Measurements from ENCODE around the gene OTUB1. TPM values are rescaled to one million over a fixed set of nuclear protein-coding genes. Genes with fewer than 3 reads are reported as not detected.
A peak's percentile ranks its signal among the peaks of the same experiment; 100 is the strongest.

OTUB1 gene
- total RNA-seq, 1 experiment from 2014 or later: 140 TPM

DNA sequence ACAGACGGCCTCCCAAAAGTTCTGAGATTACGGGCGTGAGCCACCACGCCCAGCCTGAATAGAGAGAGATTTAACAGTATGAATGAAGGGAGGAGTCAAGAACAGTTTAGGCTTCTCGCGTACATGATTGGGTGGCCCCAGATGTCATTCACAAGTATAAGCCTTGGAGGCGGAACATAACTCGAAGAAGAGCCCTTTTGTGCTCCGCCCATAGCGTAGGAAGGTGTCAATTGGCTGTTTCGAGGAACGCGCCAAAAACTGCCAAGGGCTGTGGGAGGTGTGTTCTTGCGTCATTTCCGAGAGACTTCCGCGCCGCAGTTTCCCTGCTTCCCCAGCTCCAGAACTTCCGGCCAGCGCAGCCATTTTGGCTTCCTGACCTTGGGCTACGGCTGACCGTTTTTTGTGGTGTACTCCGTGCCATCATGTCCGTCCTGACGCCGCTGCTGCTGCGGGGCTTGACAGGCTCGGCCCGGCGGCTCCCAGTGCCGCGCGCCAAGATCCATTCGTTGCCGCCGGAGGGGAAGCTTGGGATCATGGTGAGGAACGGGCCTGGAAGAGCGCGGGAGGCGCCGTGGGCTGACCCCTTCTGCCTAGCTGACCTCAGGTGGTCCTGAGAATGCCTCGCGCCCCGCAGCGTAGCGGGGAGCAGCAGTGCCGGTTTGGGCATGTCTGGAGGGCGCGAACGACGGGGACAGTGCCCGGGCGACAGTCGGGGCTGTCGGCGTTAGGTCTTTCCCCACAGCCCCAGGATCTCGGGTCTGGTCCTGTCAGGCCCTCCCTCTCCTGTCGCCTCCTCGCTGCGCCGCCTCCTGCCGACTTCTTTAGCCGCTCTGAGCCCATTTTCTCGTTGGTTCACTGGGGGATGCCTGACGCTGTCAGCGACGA, 11.7 kb upstream of the OTUB1 start, which contains the start of gene COX8A:
COX8A (plus strand) TSS at position 362 of the 885 bp plus-strand sequence; CDS start at position 423, 61 bp downstream.
- peak; percentile 100 for DNase-seq (ENCODE audit: low spot score)

DNA sequence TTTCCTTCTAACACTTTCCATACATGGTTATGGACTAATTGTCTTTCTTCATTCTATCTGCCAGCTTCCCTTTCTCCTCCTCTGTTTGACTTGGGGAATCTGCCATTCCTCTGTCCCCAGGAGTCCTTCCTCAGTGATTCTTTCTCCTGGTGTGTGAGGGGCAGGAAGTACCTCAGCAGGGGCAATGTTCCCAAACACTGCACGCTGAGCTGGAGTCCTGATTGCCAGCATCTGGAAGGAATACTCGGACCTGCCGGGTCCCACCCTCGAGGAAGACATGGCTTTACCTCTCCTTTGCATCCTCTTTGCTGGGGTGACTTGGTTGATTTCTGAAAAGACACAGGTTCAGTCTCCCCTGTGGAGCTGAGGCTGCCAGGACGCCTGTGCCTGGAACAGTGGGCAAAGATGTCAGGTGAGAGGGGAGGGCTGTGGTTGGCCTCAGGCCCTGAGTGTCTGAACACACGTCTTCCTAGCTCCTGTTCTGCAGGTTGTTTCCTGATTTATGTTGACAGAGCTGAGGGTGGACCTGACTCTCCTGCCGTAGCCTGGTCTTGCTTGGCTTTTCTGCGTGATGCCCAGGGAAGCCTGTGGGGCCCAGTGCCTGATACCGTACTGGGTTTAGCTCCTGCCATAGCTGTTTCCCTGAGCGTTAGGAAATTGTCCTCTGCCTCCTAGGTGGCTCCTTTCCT, 7.5 kb upstream of the OTUB1 start:
- DNase-seq (ENCODE audit: low spot score): no peak

DNA sequence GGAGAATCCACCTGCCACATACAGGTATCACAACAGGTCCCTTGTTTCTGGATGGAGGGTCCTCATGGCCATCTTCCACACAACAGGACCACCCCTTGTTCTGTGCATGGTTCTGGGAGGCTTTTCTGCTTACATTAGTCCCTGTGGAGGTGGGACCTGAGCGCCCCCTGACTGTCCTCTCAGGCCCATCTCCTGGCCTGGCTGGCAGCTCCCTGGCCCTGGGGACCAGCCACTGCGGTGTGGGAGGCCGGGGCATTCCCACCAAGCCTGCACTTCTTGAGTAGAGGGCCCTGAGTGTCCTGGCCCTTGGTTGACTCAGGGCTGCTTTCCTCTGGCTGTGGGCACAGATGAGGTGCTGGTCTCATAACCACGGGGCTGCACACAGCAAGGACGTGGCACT, 6.8 kb upstream of the OTUB1 start:
- no peak for DNase-seq (ENCODE audit: low spot score)

DNA sequence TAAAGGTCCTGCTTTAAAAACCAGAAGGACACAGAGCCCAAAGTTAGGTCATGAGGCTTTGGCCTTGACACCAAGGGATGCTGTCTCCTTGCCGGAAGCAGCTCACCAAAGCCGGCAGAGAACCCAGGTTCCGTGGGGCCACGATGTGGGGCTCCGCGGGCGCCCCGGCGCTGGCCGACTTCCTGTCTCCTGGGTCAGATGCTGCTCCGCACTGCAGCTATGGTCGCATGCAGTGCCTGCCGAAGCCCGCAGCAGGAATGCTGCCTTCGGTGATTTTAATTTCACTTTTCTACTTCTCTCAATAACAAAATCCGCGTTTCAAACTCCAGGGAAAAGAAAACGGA, 454 bp upstream of the OTUB1 start:
- DNase-seq (ENCODE audit: low spot score): no peak

DNA sequence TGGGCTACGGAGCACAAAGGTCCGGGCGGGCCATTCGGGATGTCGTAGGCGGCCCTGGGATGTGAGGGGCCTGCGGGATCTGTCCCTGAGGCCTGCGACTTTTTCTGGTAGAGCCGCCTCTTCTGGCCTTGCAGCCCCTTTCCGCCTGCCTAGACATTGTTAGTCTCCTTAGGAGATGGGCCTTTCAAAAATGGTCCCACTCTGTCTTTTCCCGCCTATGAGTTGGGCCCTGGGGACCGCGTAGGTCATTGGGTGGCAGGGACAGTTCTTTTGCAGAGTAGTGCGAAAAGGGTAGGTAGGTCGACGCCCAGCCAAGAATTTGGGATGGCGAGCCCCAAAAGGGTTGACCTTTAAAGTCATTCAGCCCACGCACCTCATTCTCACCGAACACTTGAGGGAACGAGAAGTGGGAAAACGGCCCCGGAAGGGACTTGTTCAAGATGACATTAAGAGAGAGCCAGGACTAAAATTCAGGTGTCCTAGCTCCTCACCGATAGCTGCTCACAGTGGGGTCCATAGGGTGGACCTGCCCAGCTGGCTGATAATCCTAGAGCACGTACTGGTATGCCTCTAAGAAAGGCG, 785 bp downstream of the OTUB1 start:
- DNase-seq (ENCODE audit: low spot score): no peak

DNA sequence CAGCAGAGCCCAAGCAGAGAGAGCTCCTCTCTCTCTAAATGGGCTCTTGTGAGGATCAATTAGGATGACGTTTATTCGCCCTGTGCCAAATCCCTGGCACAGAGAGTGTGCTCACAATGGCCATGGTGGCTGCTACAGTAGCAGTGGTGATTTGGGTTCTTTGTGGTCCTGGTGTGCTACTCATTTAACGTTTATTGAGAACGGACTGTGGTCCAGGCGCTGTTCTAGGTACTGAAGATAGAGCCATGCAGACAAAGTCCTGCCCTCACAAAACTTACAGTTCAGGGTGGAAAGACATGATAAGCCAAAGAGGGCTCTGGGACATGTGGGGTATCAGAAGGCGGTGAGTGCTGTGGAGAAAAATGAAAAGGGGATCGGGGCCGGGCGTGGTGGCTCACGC, 5.3 kb downstream of the OTUB1 start:
- no peak for DNase-seq (ENCODE audit: low spot score)

DNA sequence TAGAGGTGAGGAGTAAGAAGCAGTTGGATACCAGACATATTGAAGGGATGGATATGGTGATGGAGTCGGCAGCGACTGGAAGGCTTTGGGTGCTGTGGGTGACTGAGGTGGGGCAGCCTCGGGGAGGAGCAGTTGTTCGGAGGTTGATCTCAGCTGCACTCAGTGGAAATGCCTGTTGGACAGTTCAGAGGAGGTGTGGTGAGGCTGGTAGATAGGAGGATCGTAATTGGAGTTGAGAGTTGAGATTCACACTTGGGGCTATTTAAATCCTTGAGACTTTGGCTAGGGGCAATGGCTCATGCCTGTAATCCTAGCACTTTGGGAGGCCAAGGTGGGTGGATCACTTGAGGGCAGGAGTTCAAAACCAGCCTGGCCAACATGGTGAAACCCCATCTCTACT, 6.9 kb downstream of the OTUB1 start:
- no peak for DNase-seq (ENCODE audit: low spot score)

DNA sequence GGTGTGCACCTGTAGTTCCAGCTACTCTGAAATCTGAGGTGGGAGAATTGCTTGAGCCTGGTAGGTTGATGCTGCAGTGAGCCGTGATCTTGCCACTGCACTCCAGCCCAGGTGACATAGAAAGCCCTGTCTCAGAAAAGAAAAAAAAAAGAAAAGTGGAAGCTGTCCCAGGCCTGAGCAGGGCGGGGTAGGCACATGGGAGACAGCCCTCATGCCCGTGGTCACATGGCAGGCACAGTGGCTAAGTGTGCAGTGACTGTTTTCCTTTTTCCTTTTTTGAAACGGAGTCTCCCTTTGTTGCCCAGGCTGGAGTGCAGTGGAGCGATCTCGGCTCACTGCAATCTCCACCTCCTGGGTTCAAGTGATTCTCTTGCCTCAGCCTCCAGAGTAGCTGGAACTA, 7.8 kb downstream of the OTUB1 start:
- DNase-seq (ENCODE audit: low spot score): no peak

DNA sequence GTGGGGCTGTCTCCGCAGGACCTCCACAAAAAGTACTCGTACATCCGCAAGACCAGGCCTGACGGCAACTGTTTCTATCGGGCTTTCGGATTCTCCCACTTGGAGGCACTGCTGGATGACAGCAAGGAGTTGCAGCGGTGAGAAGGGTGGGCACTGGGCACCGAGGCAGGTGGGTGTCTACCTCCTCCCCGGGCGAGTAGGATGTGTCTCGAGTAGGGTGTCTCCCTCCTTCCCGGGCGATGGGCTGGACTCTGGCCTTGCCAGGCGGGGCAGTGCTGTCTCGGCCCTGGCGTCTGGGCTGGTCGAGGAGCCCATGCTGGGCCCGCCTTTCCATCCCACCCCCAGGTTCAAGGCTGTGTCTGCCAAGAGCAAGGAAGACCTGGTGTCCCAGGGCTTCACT, 10.3 kb downstream of the OTUB1 start:
- DNase-seq (ENCODE audit: low spot score): no peak

DNA sequence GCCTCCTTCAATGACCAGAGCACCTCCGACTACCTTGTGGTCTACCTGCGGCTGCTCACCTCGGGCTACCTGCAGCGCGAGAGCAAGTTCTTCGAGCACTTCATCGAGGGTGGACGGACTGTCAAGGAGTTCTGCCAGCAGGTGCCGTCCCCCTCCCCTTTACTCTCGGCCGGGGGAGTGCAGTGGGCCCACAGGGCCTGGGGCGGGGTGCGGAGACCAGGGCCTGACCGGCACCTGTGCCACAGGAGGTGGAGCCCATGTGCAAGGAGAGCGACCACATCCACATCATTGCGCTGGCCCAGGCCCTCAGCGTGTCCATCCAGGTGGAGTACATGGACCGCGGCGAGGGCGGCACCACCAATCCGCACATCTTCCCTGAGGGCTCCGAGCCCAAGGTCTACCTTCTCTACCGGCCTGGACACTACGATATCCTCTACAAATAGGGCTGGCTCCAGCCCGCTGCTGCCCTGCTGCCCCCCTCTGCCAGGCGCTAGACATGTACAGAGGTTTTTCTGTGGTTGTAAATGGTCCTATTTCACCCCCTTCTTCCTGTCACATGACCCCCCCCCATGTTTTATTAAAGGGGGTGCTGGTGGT, 11.0 kb downstream of the OTUB1 start:
- no peak for DNase-seq (ENCODE audit: low spot score)

DNA sequence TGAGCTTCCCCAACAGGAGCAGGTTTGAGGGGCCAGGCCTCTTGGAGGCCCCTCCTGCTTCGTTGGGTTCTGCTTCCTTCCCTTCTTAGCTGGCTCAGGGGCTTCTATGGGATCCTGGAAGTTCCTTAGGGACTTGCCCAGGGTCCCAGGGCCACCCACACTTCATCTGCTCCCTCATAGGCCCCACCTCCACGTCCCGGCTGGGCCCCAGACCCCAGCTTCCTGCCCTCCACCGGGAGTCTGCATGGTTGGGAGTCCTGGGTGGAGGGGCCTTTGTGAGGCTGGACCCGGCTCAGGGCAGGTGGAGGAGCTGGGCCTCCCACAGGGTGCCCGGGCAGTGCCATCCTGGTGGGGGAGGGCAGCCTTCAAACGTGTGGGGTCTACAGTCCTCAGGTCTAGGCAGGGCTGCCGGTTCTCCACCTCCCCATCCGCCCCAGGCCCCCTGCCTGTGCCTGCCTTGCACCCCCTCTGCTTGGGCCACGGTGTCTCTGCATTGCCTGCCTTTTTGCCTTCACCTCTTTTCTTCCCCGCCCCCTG, 11.6 kb downstream of the OTUB1 start:
- no peak for DNase-seq (ENCODE audit: low spot score)

DNA sequence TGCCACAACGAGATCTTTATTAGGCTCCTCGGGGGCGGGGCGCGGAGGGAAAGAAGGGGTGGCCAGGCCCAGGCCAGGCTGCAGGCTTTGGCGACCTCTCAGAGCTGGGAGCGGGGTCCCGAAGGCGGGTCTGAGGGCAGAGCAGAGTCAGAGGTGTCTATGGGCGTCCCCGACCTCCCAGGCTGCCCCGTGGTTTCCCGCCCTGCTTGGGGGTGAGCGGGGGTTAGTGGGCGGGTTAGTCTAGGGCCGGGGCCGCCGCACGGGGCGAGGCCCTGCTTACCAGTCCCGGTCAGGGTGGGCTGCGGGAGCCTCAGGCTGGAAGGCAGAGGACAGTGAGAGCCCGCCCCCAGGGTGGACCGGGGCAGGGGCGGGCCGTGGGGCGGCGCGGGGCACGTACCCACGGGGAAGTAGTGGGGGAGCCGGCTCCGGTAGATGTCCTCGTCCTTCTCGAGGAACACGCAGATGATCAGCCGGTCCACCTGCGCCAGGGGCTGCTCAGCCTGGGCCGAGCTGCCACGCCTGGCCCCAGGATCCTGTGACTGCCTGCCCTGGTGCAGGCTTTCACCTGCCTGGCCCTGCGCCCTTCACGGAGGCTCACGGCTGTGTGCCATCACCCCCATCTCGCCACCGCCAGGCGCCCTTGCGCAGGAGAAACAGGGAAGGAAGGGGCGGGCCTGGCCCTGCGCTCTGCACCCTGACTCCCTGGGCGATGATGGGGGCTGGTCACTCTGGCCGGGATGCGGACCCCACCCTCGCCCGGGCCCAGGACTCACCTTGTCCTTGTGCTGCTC, 12.5 kb downstream of the OTUB1 start:
- DNase-seq (ENCODE audit: low spot score): no peak

DNA sequence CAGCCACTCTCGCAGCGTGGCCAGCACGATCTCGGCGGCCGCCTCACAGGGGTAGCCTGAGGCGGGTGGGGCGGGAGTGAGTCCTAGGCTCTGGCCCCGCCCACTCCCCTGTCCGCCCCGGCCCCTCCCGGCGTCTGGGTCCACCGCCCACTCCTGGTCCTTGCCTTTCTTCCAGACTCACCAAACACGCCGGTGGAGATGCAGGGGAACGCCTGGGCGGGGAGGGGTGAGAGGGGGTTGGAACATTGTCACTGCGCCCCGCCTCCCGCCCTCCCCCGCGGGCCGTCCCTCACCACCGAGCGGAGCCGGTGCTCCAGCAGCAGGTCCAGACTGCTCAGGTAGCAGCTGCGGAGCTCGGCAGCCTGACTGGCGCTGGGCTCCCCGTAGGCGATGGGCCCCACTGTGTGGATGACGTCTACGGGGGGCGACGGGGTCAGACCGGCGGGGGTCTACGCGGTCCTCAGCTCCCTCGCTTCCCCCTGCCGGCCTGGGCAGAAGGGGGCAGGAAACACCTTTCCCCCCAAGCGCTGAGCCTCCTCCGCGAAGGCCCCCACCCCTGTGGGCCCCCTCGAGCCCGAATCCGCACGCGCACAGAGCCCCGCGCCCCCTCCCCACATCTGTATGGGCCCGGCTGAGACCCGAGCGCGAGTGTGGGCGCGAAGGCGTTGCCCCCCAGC, 13.2 kb downstream of the OTUB1 start:
- DNase-seq (ENCODE audit: low spot score): no peak

DNA sequence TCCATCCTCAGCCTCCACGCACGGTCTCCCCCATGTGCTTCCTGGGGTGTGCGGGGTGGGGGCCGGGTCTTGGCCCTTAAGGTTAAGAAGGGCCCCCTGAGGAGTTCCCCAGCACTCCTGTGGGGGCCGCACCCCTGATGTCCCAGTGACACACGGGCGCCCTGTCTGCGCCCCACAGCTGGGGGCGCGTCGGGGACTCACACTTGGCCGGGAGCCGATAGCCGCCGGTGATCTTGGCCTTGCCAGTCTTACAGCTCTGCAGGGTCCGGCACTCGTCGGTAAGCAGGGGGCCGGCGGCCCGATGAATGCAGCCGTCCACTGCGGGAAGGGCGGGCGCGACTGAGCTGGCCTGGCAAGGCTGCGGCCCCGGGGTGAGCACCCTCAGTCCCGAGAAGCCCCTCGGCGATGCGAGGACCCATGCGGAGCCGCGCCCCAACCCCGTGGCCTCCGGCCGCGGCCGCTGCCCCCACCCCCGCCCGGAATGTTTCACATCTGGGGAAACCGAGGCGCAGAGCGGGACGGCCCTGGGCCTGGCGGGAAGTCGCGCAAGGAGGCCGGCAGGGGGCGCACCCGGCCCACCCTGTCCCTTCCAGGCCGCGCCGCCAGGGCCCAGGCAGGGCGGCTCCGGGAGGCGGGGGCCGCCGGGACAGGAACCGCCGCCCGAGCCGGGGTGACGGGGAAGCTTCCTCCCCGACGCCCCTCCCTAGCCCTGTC, 13.9 kb downstream of the OTUB1 start:
- DNase-seq (ENCODE audit: low spot score): no peak

DNA sequence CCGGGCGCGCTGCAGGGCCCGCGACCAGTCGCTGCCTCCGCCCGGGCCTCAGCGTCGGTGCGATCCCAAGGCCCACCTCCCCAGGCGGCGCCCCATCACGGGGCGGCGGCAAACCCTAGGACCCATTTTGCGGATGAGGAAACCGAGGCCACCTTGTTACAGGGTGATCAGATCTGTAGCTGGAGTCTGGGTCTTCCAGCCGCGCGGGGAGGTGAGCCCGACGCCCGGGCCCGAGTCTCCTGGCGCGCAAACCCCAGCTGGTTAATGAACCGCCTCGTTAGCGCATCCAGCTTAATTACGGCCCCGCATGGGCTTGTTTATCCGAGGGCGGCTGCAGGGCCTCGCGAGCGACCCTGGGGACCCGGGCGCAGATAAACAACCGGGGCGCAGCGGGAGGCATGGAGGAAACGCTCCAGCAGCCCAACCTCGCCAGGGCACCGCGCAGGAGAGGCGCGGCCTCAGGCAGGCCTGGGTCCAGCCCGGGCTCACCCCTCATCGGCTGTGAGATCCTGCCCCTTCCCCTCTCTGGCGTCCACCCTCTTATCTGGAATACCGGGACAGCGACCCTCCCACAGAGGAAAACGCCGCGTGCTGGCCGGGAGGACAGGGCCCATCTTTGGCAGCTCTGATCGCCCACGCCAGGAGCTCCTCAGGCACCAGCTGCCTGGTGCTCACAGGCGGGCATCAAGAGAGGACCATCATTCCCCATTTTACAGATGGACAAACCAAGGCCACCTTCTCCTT, 14.7 kb downstream of the OTUB1 start:
- no peak for DNase-seq (ENCODE audit: low spot score)

DNA sequence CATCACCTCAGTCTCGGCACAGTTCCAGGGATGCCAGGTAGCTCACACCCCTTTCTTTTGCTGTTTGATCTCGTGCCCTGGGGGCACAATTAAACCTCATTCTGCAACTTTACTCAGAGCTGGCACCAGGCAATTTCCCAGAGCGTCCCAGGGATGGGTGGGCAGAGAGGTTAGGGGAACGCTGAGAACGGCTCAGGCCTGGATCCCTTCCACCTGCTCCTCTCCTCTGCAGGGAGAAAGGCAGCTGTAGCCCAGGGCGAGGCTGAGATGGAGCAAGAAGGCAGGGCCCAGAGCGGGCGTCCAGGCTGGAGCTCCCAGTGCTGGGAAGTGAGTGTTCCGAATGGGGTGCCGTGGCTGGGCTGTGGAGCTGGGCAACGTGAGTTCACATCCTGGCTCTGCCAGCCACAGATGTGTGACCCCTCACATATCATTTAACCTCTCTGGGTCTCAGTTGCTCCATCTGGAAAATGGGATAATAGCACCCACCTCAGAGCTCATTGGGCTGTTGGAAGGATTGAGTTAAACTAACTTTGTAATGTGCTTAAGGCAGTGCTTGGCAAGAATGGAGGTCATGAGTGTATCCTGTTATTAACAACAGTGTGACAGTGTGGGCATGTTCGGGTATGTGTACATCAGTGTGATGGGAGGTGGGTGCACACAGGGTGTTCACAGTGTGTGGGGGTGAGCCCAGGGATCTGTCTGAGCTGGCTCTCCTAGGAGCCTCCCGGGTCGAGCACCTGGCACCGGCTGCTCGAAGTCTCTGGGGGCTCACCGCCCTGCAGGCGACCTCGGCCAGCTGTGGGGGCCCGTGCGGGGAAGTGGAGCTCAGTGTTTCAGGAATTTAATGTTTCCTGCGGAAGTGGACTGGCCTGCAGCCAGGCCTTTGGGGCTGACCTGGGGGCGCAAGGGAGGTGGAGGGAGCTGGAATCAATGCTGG, 15.5 kb downstream of the OTUB1 start:
- no peak for DNase-seq (ENCODE audit: low spot score)

DNA sequence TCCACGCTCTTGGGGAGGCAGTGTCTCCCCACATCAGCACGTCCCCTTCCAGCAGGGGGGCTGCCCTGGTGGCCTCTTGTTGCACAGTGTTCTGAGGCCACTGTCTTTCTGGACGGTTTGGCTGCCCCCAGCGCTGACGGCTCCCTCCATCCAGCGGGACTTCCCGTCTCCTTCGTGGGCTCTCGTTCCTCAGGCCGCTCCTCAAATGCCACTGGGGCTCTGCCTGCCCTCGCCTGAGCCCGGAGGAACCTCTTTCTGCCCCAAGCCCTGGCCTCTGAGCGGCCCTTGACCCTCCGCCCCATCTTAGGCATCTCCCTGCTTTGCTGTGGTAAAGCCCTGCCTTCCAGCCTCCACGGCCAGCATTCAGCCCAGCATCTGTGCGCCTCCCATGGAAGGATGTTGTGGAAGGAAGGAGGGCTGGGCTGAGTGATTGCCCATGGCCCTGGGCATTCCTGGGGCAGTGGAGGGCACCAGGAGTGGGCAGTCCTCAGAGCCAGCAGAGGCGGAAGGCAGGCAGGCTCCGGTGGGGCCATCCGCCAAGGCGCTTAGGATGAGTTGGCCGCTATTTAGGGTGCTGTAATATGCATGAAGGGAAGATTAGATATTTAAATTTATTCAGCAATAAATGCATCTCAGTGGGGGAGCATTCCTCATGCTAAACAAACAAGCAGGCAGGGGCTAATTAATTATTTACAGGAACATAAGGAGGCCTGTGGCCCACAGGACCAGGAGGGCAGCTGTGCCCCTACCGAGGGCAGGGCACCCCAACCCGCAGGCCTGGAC, 17.8 kb downstream of the OTUB1 start:
- DNase-seq (ENCODE audit: low spot score): no peak

All from HT-29 (cell line).